SU-DHL-6 (cell line): Measurements from ENCODE around the gene ZNF664.

Experiments used
- H2AFZ ChIP-seq: fragments of 200-600 bp; sonication (generic); 2 replicates; pipeline ENCODE4 v1.6.1; 2014; ENCODE audit warnings: low read depth, mild to moderate bottlenecking, moderate library complexity, mixed read lengths, antibody characterized with exemption, low read length; ENCODE audit not compliant: severe bottlenecking
- H3F3A ChIP-seq: fragments of 200-600 bp; shearing (Covaris generic); 2 replicates; pipeline ENCODE4 v1.6.0; 2016; ENCODE audit warnings: antibody characterized with exemption, mild to moderate bottlenecking; ENCODE audit not compliant: insufficient read depth
- H3K27ac ChIP-seq: fragments of 200-600 bp; sonication (generic); 2 replicates; pipeline ENCODE4 v1.5.1; 2016; ENCODE audit warnings: low read depth, mild to moderate bottlenecking, low read length, moderate library complexity, mixed read lengths
- H3K27me3 ChIP-seq: fragments of 200-600 bp; sonication (generic), shearing (Covaris generic); 2 replicates; pipeline ENCODE4 v1.6.0; 2014; ENCODE audit warnings: mild to moderate bottlenecking, low read length
- H3K36me3 ChIP-seq: fragments of 200-600 bp; sonication (generic); 2 replicates; pipeline ENCODE4 v1.6.1; 2014; ENCODE audit warnings: mild to moderate bottlenecking, low read length, mixed read lengths
- H3K4me2 ChIP-seq: fragments of 300-600, 200-600 bp; shearing (Covaris generic), sonication (generic); 2 replicates; pipeline ENCODE4 v1.6.0; 2014; ENCODE audit warnings: low read length, low read depth, mild to moderate bottlenecking; ENCODE audit not compliant: poor library complexity, severe bottlenecking
- H3K4me3 ChIP-seq: fragments of 200-600 bp; sonication (generic); 2 replicates; pipeline ENCODE4 v1.5.1; 2014; ENCODE audit warnings: antibody characterized with exemption, low read length, mild to moderate bottlenecking, mixed read lengths; ENCODE audit not compliant: insufficient read depth, poor library complexity, severe bottlenecking
- H3K79me2 ChIP-seq: fragments of 200-600 bp; sonication (generic); 2 replicates; pipeline ENCODE4 v1.6.1; 2014; ENCODE audit warnings: mild to moderate bottlenecking, low read length, moderate library complexity; ENCODE audit not compliant: insufficient read depth
- H3K9ac ChIP-seq: fragments of 200-600 bp; sonication (generic); 2 replicates; pipeline ENCODE4 v1.7.0; 2014; ENCODE audit warnings: mild to moderate bottlenecking, low read length
- H3K9me2 ChIP-seq: fragments of 200-600 bp; sonication (generic); replicated peaks from 2 replicates; pipeline ENCODE4 v1.6.1; 2014; ENCODE audit warnings: low read length; ENCODE audit not compliant: insufficient read depth
- H3K9me3 ChIP-seq: fragments of 200-600 bp; sonication (generic); 2 replicates; pipeline ENCODE4 v1.6.1; 2014; ENCODE audit warnings: low read length, mixed read lengths; ENCODE audit not compliant: insufficient read depth
- H4K20me1 ChIP-seq: fragments of 200-600 bp; sonication (generic); 2 replicates; pipeline ENCODE4 v1.6.1; 2014; ENCODE audit warnings: low read depth, mild to moderate bottlenecking, antibody characterized with exemption, low read length, moderate library complexity, mixed read lengths
- CTCF ChIP-seq: fragments of 200-600 bp; sonication (generic); IDR thresholded peaks from one replicate; pipeline ENCODE4 v1.5.1; 2017; ENCODE audit warnings: antibody characterized with exemption, mild to moderate bottlenecking, low read length, moderate library complexity; ENCODE audit not compliant: insufficient read depth, poor library complexity, severe bottlenecking
- EZH2phosphoT487 ChIP-seq: fragments of 200-600 bp; sonication (generic), shearing (Covaris generic); conservative IDR thresholded peaks from 2 replicates; pipeline ENCODE4 v1.6.1; 2018; ENCODE audit warnings: mild to moderate bottlenecking, antibody characterized with exemption, low read length, moderate library complexity, mixed read lengths

Gene ZNF664

GRCh38 chr12:124039276-124039675 lies 66.3 kb downstream of the ZNF664 start:
- H3K27me3 ChIP-seq, result no peaks in the 10 kb centered on the region
- H3K9me3 ChIP-seq, result no peaks in the 10 kb centered on the region
- H3K79me2 ChIP-seq, result no peaks in the 10 kb centered on the region
- H2AFZ ChIP-seq, result no peak overlapping the region
- H3K9me2 ChIP-seq, result no peaks in the 10 kb centered on the region
- no peak overlapping the region for H3K4me2 ChIP-seq
- no peaks in the 10 kb centered on the region for H3F3A ChIP-seq
- TF ChIP-seq CTCF, result no peak
- TF ChIP-seq EZH2phosphoT487, result no peak
- H3K27ac ChIP-seq, result no peak overlapping the region
- no peaks in the 10 kb centered on the region for H3K36me3 ChIP-seq
- H3K9ac ChIP-seq, result no peak overlapping the region
- no peak overlapping the region for H3K4me3 ChIP-seq
- no peaks in the 10 kb centered on the region; the same call in 1 of the 2 replicates for H4K20me1 ChIP-seq

GRCh38 chr12:124040291-124040690 lies 67.3 kb downstream of the ZNF664 start:
- no peaks in the 10 kb centered on the region for H3K36me3 ChIP-seq
- H2AFZ ChIP-seq, result no peak overlapping the region
- H3K79me2 ChIP-seq, result no peaks in the 10 kb centered on the region
- no peak overlapping the region for H3K9ac ChIP-seq
- H3F3A ChIP-seq, result no peaks in the 10 kb centered on the region
- H3K9me2 ChIP-seq, result no peaks in the 10 kb centered on the region
- no peaks in the 10 kb centered on the region; the same call in 1 of the 2 replicates for H4K20me1 ChIP-seq
- H3K9me3 ChIP-seq, result no peaks in the 10 kb centered on the region
- H3K4me2 ChIP-seq, result no peak overlapping the region
- H3K27ac ChIP-seq, result no peak overlapping the region
- H3K4me3 ChIP-seq, result no peak overlapping the region
- TF ChIP-seq EZH2phosphoT487 (no peak), CTCF (no peak)
- no peaks in the 10 kb centered on the region for H3K27me3 ChIP-seq

- H3K79me2 ChIP-seq, result no peaks in the 10 kb centered on the region
- no peak overlapping the region for H3K27ac ChIP-seq
- no peak overlapping the region for H3K4me3 ChIP-seq
Observed at GRCh38 chr12:124040737-124041136, 67.7 kb downstream of the ZNF664 start.

More at GRCh38 chr12:124040737-124041136, 67.7 kb downstream of the ZNF664 start:
- no peak overlapping the region for H3K4me2 ChIP-seq
- no peaks in the 10 kb centered on the region; the same call in 1 of the 2 replicates for H4K20me1 ChIP-seq
- no peak overlapping the region for H2AFZ ChIP-seq
- no peak overlapping the region for H3K9ac ChIP-seq
- no peaks in the 10 kb centered on the region for H3K36me3 ChIP-seq
- no peaks in the 10 kb centered on the region for H3K9me2 ChIP-seq
- no peaks in the 10 kb centered on the region for H3K9me3 ChIP-seq
- no peaks in the 10 kb centered on the region for H3K27me3 ChIP-seq
- H3F3A ChIP-seq, result no peaks in the 10 kb centered on the region
- no peak for TF ChIP-seq CTCF
- no peak for TF ChIP-seq EZH2phosphoT487
